PC-9 (cell line): ENCODE results near the gene TMEM30A.

Source experiments
- EZH2 ChIP-seq: fragments of 200-600 bp; sonication (generic); IDR thresholded peaks from 2 replicates; pipeline ENCODE4 v1.8.0; 2017; ENCODE audit warnings: antibody characterized with exemption, low read depth
- TF ChIP-seq, protein P1 (sequence below): fragments of 200-600 bp; sonication (generic); conservative IDR thresholded peaks from 2 replicates; pipeline ENCODE4 v1.6.1; 2017; ENCODE audit warnings: mixed run types, antibody characterized with exemption, mild to moderate bottlenecking, moderate library complexity

DNA sequence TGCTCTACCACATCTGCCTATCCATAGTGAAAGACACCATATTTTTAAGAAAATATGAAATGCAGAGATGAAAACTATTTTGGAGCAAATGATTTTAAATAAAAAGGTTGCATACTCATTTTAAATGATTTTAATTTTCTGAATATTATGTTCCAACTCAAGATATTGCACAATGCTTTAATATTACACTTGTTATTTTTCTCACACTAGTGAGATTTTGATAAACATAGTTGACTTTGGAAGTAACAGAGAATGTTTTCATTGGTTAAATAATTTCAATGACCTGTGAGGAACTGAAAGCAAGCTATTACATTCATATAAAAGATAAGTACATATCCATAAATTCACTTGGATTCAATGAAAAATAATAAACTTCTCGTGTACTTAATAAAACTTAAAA lies 7.2 kb upstream of the TMEM30A start:
- TF ChIP-seq, protein P1, sequence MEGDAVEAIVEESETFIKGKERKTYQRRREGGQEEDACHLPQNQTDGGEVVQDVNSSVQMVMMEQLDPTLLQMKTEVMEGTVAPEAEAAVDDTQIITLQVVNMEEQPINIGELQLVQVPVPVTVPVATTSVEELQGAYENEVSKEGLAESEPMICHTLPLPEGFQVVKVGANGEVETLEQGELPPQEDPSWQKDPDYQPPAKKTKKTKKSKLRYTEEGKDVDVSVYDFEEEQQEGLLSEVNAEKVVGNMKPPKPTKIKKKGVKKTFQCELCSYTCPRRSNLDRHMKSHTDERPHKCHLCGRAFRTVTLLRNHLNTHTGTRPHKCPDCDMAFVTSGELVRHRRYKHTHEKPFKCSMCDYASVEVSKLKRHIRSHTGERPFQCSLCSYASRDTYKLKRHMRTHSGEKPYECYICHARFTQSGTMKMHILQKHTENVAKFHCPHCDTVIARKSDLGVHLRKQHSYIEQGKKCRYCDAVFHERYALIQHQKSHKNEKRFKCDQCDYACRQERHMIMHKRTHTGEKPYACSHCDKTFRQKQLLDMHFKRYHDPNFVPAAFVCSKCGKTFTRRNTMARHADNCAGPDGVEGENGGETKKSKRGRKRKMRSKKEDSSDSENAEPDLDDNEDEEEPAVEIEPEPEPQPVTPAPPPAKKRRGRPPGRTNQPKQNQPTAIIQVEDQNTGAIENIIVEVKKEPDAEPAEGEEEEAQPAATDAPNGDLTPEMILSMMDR: no peak
- no peak for TF ChIP-seq EZH2
